ELR (cell line): ENCODE results near the gene THEM5.
A peak's percentile ranks its signal among the peaks of the same experiment; 100 is the strongest.

Experiments
- DNase-seq: peaks from one replicate; pipeline ENCODE4 v3.0.0-alpha.2; 2015; ENCODE audit warnings: low read depth

THEM5 gene

GRCh38 chr1:151839457-151840403 is 13.8 kb downstream of the THEM5 start, which contains the start of gene C2CD4D:
Gene C2CD4D (minus strand): TSS chr1:151839820. CDS start chr1:151838989, 831 bp downstream.
- DNase-seq, result no peak

- no peak for DNase-seq
Measured at GRCh38 chr1:151839082-151839412, 14.5 kb downstream of the THEM5 start.

GRCh38 chr1:151838222-151839081 is 15.1 kb downstream of the THEM5 start:
- peak; percentile 40 for DNase-seq

DNA sequence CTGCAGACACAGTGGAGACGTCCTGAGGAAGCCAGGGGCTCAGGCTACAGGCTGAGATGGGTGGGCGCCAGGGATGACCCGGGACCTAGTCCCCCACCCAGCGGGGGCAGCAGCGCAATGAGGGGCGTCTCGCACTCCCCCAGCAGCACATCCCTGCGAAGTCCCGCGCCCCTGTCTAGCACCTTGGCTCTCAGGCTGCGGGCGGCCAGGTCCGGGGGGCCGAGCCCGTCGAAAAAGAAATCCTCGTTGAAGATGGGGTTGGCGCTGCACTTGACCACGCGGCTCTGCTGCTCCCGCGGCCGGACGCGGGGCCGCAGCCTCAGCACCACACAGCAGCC is 15.7 kb downstream of the THEM5 start:
- DNase-seq, result no peak

DNA sequence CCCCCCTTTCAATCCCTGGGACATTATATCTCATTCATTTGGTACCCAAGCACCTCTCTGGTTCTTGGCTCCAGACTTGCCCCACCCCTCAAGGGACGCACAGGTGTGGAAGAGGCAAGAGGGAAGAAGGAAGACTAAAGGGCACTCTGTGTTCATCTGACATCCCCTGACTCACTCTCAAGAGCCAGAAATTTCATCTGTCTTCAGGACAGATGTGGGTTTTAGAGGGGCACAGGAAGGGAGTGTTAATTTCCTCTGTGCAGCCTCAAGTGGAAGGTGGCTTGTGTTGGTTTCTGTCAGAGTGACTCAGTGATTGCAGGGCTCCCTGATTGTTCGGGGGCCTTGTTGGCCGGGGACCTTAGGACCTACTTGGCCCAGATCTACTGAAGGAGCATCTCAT is 16.3 kb downstream of the THEM5 start:
- peak; percentile 15 for DNase-seq

GRCh38 chr1:151835596-151835995 is 17.9 kb downstream of the THEM5 start:
- no peak for DNase-seq

- no peak for DNase-seq
Measured at GRCh38 chr1:151834239-151834638, 19.3 kb downstream of the THEM5 start.

- DNase-seq, result no peak
Measured at GRCh38 chr1:151833172-151833900, 20.2 kb downstream of the THEM5 start.

DNA sequence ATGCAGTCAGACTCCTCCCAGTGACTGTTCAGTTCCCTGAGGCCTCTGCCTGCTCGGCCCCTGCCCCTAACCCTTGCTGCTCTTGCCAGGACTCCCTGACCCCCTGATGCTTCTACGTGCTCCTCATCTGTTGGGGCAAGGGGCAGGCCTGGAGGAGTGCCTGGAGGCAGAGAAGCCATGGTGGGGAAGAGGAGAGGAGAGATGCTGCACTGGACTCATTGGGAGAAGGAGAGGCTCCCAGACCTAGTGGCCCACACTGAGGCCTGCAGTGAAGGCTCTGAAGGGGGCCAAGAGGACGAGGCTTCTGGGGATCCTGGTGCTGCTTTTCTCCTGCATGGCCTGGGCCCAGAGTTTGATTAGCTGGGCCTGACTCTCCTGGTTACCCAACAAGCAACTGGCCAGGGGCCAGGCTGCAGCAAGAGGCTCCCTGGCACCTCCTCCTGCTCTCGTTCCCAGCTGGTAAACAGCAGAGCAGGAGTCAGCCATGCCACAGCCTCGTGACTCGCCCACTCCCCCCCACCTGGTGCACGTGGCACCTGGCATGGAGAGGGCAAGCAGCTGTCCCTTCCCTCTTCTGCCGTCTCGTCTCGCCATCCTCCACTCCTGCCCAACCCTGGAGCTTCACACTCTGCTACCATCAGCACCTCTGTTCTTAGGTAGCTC is 21.1 kb downstream of the THEM5 start:
- DNase-seq, result peak; percentile 15

- DNase-seq, result no peak
Measured at GRCh38 chr1:151831605-151832004, 21.9 kb downstream of the THEM5 start, which contains the start of gene RORC. Gene RORC (minus strand): TSS chr1:151831802. CDS start chr1:151831764, 38 bp downstream.

DNA sequence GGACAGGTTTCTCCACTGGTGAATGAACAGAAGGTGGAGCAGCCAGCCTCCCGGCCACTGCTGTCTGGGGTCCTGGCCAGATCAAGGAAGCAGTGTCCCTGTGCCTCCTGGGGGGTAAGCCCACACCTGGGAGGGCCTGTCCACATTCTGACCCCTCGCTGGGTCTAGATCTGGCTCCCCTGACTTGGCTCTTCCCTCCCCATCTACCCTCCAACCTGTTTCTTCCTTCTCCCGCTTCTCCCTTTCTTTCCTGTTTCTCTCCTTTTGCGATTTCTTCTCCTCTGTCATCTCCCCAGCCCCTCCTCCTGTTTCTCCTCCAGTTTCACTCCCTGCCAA is 22.3 kb downstream of the THEM5 start:
- DNase-seq, result no peak

GRCh38 chr1:151830055-151830454 is 23.5 kb downstream of the THEM5 start:
- no peak for DNase-seq

DNA sequence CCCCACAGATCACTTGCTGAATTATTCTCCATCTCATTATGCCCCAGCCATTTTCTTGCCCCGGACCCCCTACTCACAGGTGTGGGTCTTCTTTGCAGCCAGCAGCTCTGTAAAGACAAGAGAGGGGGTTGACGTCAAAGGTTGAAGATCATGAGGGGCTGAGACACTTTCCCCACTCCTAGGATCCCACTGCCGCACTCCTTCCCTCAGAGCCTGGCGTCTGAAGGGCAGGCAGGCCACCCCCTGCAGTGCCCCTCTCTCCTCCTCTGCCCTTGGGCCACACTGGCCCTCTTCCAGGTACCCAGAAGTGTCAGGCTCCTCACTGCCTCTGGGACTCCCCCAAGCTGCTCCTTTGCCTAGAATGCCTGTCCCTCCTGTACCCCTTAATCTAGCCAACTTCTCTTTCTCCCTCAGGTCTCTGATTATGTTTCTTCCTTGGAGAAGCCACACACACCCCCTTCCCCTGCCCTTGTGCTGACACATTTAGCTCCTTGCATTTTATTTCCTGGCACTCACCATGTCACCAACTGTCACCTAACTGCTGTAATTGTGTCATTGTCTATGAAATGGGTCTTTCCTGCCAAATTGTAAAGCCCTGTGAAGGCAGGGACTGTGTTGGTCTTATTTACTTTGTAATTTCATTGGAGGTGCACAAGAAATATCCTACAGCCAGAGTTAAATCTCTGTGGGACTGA is 24.0 kb downstream of the THEM5 start:
- DNase-seq, result no peak

GRCh38 chr1:151828921-151829320 is 24.6 kb downstream of the THEM5 start:
- DNase-seq, result peak; percentile 44

DNA sequence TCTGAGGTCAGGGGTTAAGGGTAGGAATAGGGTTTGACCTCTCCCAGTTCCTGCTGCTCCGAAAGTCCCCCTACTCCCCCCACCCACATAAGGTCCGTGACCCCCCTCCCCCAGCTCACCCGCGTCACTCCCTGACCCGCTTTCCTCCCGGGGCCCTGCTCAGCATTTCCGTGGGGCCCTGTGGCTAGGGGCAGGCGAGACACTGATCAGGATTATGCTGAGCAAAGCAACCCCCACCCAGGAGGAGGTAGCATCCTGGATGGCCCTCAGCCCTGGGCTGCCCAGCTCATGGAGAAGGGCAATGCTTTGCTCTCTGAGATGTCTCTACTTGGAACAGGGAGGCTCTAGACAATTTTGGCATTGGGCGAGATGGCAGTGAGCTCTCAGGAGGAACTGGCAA is 25.7 kb downstream of the THEM5 start:
- no peak for DNase-seq

GRCh38 chr1:151825751-151826660 is 27.5 kb downstream of the THEM5 start:
- DNase-seq, result no peak

DNA sequence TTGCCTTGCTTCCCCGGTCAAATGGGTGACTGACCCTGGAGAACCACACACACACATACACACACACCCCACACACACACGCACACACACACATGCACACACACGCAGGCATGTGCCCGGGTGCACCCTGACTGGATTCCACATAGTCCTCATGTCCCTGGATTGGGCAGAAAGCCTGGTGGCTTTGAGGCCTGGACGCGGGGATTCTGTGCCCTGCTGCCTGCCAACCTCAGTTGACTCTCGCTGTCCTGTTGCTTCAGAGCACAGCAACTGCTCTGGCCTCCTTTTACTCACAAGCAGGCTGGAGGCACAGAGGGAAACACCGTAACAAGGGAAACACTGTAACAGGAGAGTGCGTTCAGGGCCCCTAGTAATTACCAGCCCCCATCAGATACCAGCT is 28.3 kb downstream of the THEM5 start:
- DNase-seq, result no peak

GRCh38 chr1:151823175-151823574 is 30.3 kb downstream of the THEM5 start:
- DNase-seq, result no peak

DNA sequence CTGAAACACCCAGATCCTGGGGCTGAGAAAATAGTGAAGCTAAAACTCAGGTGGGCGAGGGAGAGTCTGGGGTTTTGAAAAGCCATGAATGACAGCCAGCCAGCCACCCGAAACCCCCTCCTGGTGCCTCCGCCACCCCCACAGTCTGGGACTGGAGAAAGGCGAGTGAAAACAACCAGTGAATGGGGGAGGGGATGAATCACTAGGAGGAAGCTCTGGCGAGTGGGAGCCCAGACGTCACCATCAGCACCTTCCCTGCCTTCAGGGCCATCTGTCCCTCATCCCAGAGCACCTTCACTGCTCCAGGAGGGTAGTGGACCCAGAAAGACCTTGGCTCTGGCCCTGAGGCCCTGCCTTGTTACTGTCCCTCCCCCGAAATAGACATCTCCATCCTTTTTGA is 31.1 kb downstream of the THEM5 start:
- DNase-seq, result no peak

DNA sequence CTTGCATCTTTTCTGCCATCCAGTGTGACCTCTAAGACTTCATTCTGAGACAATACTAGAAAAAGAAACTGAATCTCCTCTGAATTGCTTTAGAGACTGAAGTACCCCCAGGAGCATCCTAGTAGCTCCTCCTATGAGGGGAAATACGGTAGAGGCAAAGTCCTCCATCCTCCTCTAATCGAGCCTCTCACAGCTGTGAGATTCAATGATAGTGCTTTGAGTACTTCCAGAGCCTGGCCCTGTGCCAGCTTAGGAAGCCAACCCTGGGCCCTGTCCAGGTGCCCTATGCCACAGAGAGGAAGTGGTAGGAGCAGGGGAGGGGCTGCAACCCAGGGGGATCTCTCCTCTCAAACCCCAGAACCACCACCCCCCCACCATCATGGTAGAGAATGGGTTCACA is 32.6 kb downstream of the THEM5 start:
- DNase-seq, result no peak
